Endothelial cell of umbilical vein (primary cell): ENCODE data around the gene WNT6. TPM values are rescaled to one million over a fixed set of nuclear protein-coding genes. Genes with fewer than 3 reads are reported as not detected.

Experiments
- BruUV-seq: library from RNA; stranded (reverse); fragments of 400-500 nt; replicated peaks from 2 replicates; lab custom pipeline; 2021; lab: Mats Ljungman, UMichigan
- CTCF ChIA-PET: fragments of 300-600, 350-600 bp; sonication (Branson Sonifier 250); formaldehyde crosslinking; loops from one replicate; lab custom pipeline; 2021; ENCODE audit warnings: antibody characterized with exemption, inconsistent platforms; lab: Charles Lee
- POLR2A ChIA-PET: fragments of 300-600, 350-600 bp; sonication (Branson Sonifier 250); formaldehyde crosslinking; loops from one replicate; lab custom pipeline; 2021; ENCODE audit warnings: antibody characterized with exemption, inconsistent platforms; lab: Charles Lee
- DNase-seq: peaks from one replicate; pipeline ENCODE4 v3.0.0-alpha.2; 2011; ENCODE audit warnings: low read depth, low spot score
- FAIRE-seq: peaks from 2 replicates; lab custom pipeline; 2011; peaks lifted over from hg19 to GRCh38; lab: Jason Lieb, UNC
- H2AFZ ChIP-seq: 2 replicates; pipeline ENCODE4 v1.6.0; 2012; ENCODE audit warnings: low read depth, low read length, control low read depth, inconsistent platforms
- H3K27ac ChIP-seq: 2 replicates; pipeline ENCODE4 v1.5.1; 2011; ENCODE audit warnings: low read depth, mild to moderate bottlenecking, control low read depth, low read length, moderate library complexity; ENCODE audit not compliant: insufficient read depth
- H3K27me3 ChIP-seq, 2 experiments: 2 replicates each; pipeline versions ENCODE4 v1.6.0 to v1.6.1; 2011; ENCODE audit warnings: low read length in 2 of 2, mixed read lengths in 1 of 2; ENCODE audit not compliant: control insufficient read depth in 2 of 2, insufficient read depth in 2 of 2
- H3K36me3 ChIP-seq, 2 experiments: 2 replicates in 1 of 2; 3 replicates in 1 of 2; pipeline ENCODE4 v1.5.1; 2011; ENCODE audit warnings: low read length in 2 of 2, mild to moderate bottlenecking in 1 of 2, moderate library complexity in 1 of 2; ENCODE audit not compliant: control insufficient read depth in 2 of 2, insufficient read depth in 2 of 2; ENCODE audit errors: extremely low read depth in 1 of 2
- H3K4me1 ChIP-seq: 3 replicates; pipeline ENCODE4 v1.5.1; 2011; ENCODE audit warnings: mild to moderate bottlenecking, low read length; ENCODE audit not compliant: control insufficient read depth, insufficient read depth; ENCODE audit errors: extremely low read depth
- H3K4me2 ChIP-seq: 2 replicates; pipeline ENCODE4 v1.6.1; 2011; ENCODE audit warnings: low read length, control low read depth, mixed read lengths; ENCODE audit not compliant: insufficient read depth
- H3K4me3 ChIP-seq, 3 experiments: fragments of 200-600 bp in 1 of 3; sonication (generic), shearing (Covaris generic) in 1 of 3; replicated peaks in 1 of 3; 2 replicates each; pipeline ENCODE4 v1.5.1; 2011 to 2016; ENCODE audit warnings: control low read depth in 3 of 3, low read length in 3 of 3, mild to moderate bottlenecking in 2 of 3, inconsistent platforms in 1 of 3, low read depth in 1 of 3, moderate library complexity in 1 of 3; ENCODE audit not compliant: insufficient read depth in 1 of 3
- H3K79me2 ChIP-seq: 2 replicates; pipeline ENCODE4 v1.6.0; 2012; ENCODE audit warnings: low read length, inconsistent platforms; ENCODE audit not compliant: control insufficient read depth, insufficient read depth
- H3K9ac ChIP-seq: replicated peaks from 2 replicates; pipeline ENCODE3; 2011; ENCODE audit warnings: low read length, control low read depth; ENCODE audit not compliant: insufficient read depth; ENCODE audit errors: extremely low read depth
- H3K9me1 ChIP-seq: replicated peaks from 3 replicates; pipeline ENCODE4 v1.6.0; 2011; ENCODE audit warnings: mild to moderate bottlenecking, low read length; ENCODE audit not compliant: control insufficient read depth, insufficient read depth; ENCODE audit errors: extremely low read depth
- H3K9me3 ChIP-seq: replicated peaks from 2 replicates; pipeline ENCODE4 v1.5.1; 2012; ENCODE audit warnings: low read length, inconsistent platforms; ENCODE audit not compliant: control insufficient read depth, insufficient read depth
- H4K20me1 ChIP-seq: replicated peaks from 2 replicates; pipeline ENCODE3; 2011; ENCODE audit warnings: mild to moderate bottlenecking, low read length; ENCODE audit not compliant: control insufficient read depth, insufficient read depth; ENCODE audit errors: extremely low read depth
- CTCF ChIP-seq, 2 donors: IDR thresholded peaks; 1 replicate in 1 of 2; 2 replicates in 1 of 2; pipeline ENCODE4 v1.5.1; 2011; ENCODE audit warnings: low read length in 2 of 2, mild to moderate bottlenecking in 2 of 2, moderate library complexity in 2 of 2, control low read depth in 1 of 2, inconsistent platforms in 1 of 2, low read depth in 1 of 2; ENCODE audit not compliant: insufficient read depth in 1 of 2; ENCODE audit errors: extremely low read depth in 1 of 2
- EZH2 ChIP-seq: IDR thresholded peaks from 2 replicates; pipeline ENCODE4 v1.6.1; 2012; ENCODE audit warnings: borderline replicate concordance, low read depth, mild to moderate bottlenecking, moderate library complexity, low read length, inconsistent platforms; ENCODE audit not compliant: severe bottlenecking
- FOS ChIP-seq: IDR thresholded peaks from 2 replicates; pipeline ENCODE4 v1.6.1; 2011; ENCODE audit warnings: mild to moderate bottlenecking, low read length, moderate library complexity, borderline replicate concordance; ENCODE audit not compliant: insufficient read depth
- GATA2 ChIP-seq: IDR thresholded peaks from 2 replicates; pipeline ENCODE4 v1.7.0; 2011; ENCODE audit warnings: low read depth, mild to moderate bottlenecking, moderate library complexity, mixed read lengths, low read length; ENCODE audit not compliant: insufficient read length, insufficient read depth
- JUN ChIP-seq: IDR thresholded peaks from 2 replicates; pipeline ENCODE4 v1.6.1; 2011; ENCODE audit warnings: borderline replicate concordance, low read depth; ENCODE audit not compliant: insufficient read length, insufficient read depth
- MAX ChIP-seq: IDR thresholded peaks from 2 replicates; pipeline ENCODE4 v1.6.1; 2011; ENCODE audit not compliant: insufficient read depth, insufficient read length
- MYC ChIP-seq: IDR thresholded peaks from one replicate; pipeline ENCODE4 v1.6.1; 2011; ENCODE audit warnings: mild to moderate bottlenecking, low read depth, low read length
- POLR2A ChIP-seq: IDR thresholded peaks from 2 replicates; pipeline ENCODE4 v1.6.1; 2012; ENCODE audit warnings: low read depth, mild to moderate bottlenecking, control low read depth, low read length
- POLR2AphosphoS5 ChIP-seq: IDR thresholded peaks from 2 replicates; pipeline ENCODE4 v1.6.1; 2012; ENCODE audit warnings: low read depth, mild to moderate bottlenecking, control low read depth, low read length, moderate library complexity; ENCODE audit not compliant: insufficient read depth
- dilution Hi-C: fragments of 300-500 bp; cut with MboI; formaldehyde crosslinking; loops from one replicate; pipeline ENCODE4 v1.15.0; 2019; ENCODE audit warnings: low sequenced_read_pairs; ENCODE audit not compliant: extremely low pct_ligation_motif_present
- intact Hi-C: fragments of 100-400 bp; cut with micrococcal nuclease; formaldehyde crosslinking; loops from one replicate; pipeline ENCODE4 v1.10.0; 2022
- polyA plus RNA-seq, 4 experiments: library from polyadenylated mRNA; depleted of rRNA in 3 of 4; stranded (reverse) in 3 of 4; unstranded in 1 of 4; fragments of >200 nt; gene quantifications; 2 replicates each; pipeline versions ENCODE4 v1.2.1 to v1.2.3, GENCODE V29; 2011 to 2012; ENCODE audit warnings: missing spikeins in 1 of 4
- total RNA-seq: library from RNA; stranded (reverse); gene quantifications from 2 replicates; pipeline ENCODE4 v1.2.3, GENCODE V29; 2021

WNT6 gene
- total and polyA plus RNA-seq, 2 donors (not counting 3 experiments of a cell fraction or from before 2014, with no cell fraction given), result not detected

GRCh38 chr2:218821605-218822211 lies 37.9 kb upstream of the WNT6 start:
- FAIRE-seq (no peak), DNase-seq (no peak)
- no peaks in the 10 kb centered on the region for H3K4me1 ChIP-seq
- H3K9me1 ChIP-seq, result no peaks in the 10 kb centered on the region
- TF ChIP-seq FOS (no peak), MYC (no peak), POLR2AphosphoS5 (no peak), MAX (no peak), GATA2 (no peak), EZH2 (no peak), POLR2A (no peak), CTCF (IDR thresholded peaks at IDR 0.05; ENCODE audit: extremely low read depth in 1 of 2, insufficient read depth in 1 of 2, low read depth in 1 of 2, low read length in 2 of 2) (no peak), JUN (no peak)
- intact Hi-C loops (no loop called here), dilution Hi-C loops (no loop called here)
- no peaks in the 10 kb centered on the region for H4K20me1 ChIP-seq
- H3K9ac ChIP-seq, result no peak overlapping the region
- H3K36me3 ChIP-seq, result no peaks in the 10 kb centered on the region
- no peaks in the 10 kb centered on the region for H3K79me2 ChIP-seq
- H3K4me2 ChIP-seq, result no peak overlapping the region
- no peak overlapping the region for H2AFZ ChIP-seq
- no peak overlapping the region for H3K4me3 ChIP-seq
- H3K27ac ChIP-seq, result no peak overlapping the region
- CTCF ChIA-PET, result interaction anchor here (4.7 kb wide), 1 partner anchor 26 kb away, joined by 17 read pairs; no protein-coding TSS in a partner anchor
- H3K9me3 ChIP-seq, result no peaks in the 10 kb centered on the region
- H3K27me3 ChIP-seq, result peaks cover 0 to 3% of the 10 kb centered on the region in 2 experiments
- POLR2A ChIA-PET, result no interaction called here
- BruUV-seq, result no TSS peak
